HK-2 (cell line): ENCODE data around the gene ESPNL.
"Not testable (repeated sequence)": the region's sequence is repeated elsewhere in the genome, so short reads cannot be mapped to it uniquely, and the experiment has no call there.

Source experiments
- DNase-seq: peaks from one replicate; pipeline ENCODE4 v3.0.0-alpha.2; 2018; ENCODE audit not compliant: unreplicated experiment

The ESPNL gene

GRCh38 chr2:238114331-238114841 lies 14.2 kb downstream of the ESPNL start:
- DNase-seq = no peak

DNA sequence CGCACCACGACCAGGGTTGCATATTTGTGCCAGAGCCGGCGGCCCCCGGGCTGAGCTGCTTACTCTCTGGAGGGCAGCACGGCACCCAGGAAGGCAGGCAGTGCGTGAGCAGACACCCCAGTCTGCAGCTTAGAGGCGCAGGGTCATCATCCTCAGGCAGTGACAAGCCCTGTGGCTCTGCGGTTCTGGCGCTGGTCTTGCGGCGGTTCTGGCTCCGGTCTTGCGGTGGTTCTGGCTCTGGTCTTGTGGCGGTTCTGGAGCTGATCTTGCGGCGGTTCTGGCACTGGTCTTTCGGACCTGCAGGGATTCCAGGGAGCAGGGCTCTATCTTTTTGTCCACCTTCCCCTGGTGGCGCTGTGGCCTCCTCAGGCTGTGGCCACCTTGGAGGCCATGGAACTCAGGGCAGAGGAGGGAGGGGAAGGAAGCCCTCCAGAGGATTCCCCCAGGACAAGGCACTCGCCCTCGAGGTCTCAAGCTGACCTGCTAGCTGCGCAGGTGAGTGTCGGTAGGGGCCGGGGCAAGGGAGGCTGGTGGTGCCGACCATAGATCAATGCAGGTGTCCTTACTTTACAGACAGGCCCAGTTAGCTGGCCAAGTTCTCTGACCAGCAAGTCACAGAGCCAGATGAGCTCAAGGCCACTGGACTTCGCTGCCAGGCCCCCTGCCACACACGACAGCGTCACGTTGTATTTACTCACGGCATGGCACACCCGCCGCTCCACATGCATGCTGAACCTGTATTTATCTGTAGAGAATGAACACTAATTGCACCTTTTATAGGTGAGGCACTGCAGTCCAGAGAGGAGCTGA lies 14.9 kb downstream of the ESPNL start:
- no peak for DNase-seq

- not testable (repeated sequence) for DNase-seq
Measured at GRCh38 chr2:238115709-238116108, 15.6 kb downstream of the ESPNL start.

- DNase-seq = no peak
Measured at GRCh38 chr2:238116298-238117198, 16.4 kb downstream of the ESPNL start.

DNA sequence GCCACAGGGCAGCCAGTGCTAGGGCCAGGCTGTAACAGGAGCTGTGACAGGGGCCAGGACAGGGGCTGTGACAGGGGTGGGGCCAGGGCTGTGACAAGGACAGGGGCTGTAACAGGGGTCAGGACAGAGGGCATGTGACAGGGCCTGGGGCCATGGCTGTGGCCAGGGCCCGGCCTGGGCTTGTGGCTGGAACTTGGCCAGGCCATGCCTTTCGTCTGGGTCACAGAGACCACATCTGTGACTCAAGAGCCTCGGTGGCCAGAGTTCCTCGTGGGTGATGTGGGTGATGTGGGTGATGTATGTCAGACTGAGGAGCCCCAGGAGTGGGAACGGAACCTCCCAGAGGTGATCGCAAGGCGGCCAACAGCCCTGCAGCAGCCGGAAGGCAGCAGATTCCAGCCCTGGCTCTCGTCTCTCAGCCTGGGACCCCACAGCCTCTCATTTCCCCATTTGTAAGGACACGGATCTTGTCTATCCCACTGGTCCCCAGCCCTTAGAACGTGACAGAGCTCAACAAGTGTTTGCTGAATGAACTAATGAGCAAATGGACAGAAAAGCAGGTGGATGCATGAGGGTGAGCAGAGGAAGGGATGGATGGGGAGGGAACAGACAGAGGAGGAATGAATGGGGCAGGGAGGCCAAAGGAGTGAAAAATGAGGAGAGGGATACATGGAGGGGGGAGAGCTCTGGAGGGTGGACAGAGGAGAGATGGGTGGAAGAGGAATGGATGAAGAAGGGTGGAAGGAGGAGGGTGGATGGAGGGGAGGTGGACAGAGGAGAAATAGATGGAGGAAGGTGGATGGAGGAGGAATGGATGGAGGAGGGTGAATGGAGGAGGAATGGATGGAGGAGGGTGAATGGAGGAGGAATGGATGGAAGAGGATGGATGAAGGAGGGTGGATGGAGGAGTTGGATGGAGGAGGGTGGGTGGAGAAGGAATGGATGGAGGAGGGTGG lies 17.3 kb downstream of the ESPNL start:
- DNase-seq = peak; percentile 60

DNA sequence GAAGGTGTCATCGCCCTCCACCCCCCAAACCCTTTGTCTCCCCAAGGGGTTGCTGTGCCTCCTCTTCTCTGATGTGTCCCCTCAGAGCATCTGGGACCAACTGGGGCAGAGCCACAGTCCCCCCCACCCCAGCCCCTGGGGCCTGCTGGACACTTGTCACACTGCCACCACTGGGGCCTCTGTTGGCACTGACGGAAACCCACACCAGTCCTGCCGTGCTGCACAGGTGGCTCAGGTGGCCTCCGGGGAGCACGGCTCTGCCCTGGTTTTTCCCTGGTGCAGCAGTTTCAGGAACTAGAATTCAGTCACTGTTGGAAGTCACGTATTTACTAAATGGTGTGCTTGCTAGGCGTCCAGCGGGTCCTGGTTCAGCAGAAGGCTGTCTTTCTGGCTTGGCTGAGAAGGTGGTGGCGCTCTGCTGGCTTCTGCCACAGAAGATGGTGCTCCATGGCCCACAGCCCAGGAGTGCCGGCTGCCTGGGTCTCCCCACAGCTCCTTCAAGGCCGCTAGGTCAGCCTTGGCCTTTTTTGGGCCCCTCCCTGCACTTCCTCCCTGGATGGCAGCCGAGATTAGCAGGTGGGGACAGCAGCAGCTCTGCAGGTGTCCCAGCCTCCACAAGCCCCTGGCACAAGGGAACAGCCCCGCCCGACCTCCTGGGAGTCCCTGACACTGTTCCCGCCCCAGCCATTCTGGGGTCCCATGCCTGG lies 19.8 kb downstream of the ESPNL start:
- DNase-seq = no peak

DNA sequence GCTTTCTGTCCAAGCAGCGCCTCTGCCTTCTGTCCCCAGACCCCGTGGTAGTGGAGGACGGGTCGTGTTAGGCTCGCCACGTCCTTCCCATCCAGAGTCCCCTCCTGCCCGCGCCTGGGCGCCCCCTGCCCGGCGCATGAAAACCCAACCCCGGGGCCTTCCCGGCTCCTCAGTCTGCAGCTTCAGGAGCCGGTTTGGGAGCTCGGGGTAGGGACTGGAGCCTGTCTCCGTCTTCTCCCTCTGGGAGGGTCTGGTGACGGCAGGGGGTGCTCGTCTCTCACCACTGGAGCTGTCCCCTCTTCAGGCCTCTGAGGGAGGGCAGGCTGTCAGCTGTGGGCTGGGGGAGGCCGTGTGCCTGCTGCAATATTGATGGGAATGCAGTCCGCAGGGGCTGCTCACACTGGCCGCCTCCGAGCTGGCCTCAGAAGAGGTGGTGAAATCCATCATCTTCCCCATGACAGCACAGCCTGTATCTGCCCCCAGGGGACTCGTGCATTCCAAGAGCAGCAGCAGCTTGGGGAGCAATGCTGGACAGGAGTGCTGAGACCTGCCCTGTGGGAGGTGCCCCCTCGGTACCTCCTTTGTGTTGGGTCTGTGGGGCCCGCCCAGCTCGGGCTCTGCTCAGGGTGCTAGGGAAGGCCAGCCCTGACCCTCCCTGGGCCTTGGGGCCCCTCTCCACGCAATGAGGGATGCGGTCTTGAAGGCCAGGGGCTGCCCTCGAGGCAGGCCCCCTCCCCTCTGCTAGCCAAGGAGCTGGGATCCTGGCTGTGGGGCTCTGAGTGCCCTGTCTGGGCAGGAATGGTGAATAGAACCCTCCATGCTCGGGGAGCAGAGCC lies 20.5 kb downstream of the ESPNL start:
- no peak for DNase-seq

DNA sequence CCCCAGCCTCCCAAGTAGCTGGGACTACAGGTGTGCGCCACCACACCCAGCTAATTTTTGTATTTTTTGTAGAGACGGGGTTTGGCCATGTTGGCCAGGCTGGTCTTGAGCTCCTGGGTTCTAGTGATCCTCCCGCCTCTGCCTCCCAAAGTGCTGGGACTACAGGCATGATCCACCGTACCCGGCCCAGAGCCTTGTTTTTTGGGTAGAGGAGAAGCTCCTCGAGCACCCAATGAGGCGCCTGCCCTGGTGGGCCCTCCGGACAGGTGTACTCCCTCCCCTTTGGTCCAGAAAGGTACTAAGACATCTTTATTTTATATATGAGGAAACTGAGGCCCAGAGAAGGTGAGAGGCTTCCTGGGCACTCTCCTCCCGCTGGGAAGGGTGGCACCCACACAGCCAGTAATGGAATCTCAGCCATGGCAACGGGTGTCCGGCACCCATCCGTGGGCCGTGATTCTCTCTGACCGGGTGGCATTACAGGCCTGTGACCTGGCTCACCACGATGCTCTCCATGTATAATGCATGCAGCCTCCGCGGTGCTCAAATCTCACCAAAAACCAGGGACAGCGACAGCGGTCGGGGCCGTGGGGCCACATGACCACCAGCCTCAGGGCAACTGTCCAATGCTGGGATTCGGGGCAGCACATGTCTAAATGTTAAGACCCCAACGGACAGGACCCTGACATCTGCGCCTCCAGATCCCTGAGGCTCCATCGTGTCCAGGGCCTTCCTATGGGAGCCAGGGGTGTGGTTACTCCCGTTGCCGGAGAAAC lies 21.6 kb downstream of the ESPNL start:
- DNase-seq = no peak

DNA sequence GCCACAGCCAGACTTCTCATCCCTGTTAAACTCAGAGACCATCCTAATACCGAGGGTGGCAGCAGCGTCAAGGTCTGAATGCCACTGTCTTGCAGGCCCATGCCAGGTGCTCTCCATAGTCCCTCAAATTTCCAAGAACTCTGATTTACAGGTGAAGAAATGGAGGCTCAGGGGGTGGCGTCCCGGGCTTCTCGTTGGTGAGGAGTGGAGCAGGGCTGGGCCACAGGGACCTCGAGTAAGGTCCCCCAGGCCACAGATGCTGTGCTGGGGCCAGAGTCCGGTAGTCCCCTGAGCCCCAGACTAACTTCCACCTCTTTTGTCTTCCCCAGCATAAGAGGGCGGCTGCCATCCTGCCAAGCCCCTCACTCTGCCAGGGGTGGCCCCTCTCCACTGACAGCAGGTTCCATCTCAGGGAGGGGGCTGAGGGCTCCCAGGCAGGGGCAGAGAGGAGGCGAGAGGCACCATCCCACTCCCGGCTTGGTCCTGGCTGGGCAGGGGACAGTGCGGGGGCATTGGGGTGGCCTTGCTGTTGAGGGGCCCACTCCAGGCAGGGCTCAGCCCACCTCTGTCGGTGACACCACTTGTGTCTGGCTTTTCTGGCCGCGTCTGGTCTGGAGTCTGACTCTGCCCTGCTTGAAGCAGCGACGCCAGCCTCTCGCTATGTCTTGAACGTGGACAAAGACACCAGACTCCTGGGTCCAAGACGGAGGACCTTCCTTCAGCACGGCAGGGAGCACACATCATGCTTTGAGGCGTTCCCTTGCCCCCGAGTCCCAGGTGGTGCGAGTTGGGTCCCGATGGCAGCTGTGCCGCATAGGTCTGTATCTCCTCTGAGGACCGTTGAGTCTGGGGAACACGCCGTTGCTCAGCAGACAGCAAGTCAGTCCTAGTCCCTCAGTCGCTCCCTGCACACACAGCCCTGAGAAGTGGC lies 22.4 kb downstream of the ESPNL start:
- no peak for DNase-seq

DNA sequence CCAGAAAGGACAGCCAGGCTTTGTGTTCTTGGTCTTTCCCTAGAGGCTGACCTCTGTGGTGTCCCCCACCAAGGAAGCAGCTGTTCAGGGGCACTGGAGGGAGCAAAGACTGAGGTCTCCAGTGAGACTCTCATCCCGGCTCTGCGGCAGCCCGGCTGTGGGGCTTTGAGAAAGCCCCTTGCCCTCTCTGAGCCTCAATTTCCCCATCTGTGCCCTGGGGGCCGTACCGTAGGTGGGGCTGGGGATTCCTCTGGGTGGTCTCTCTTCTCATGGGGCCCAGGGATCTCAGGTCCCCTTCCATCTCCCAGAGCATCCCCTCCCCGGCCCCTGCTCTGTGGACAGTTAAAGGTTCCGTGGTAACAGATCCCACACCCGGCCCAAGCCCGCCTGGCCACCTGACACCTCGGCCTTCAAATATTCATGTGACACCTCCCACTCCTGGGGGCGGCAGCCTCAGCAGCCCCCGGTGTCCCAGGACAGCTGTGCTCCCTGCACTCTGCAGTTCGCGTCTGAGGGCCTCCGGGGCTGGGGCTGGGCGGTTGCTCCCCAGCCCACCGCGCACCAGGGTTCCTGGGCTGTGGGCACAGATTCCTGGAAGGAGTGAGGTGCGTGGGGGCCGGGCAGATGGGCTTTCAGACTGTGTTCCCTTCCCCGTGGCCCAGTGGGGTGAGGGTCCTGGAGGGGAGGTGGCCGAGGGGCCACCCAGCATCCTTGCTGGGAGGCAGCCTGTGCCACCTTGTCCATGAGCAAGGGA lies 23.3 kb downstream of the ESPNL start:
- no peak for DNase-seq

- no peak for DNase-seq
Measured at GRCh38 chr2:238123991-238124470, 23.9 kb downstream of the ESPNL start.

GRCh38 chr2:238124488-238125126 lies 24.5 kb downstream of the ESPNL start:
- DNase-seq = no peak

GRCh38 chr2:238125127-238125885 lies 25.2 kb downstream of the ESPNL start:
- no peak for DNase-seq

GRCh38 chr2:238126338-238126737 lies 26.2 kb downstream of the ESPNL start:
- no peak for DNase-seq

GRCh38 chr2:238126775-238127164 lies 26.6 kb downstream of the ESPNL start:
- no peak for DNase-seq
